Measurements from ENCODE around the gene SLC35F3.
A peak's percentile ranks its signal among the peaks of the same experiment; 100 is the strongest.
"Not testable (repeated sequence)": the region's sequence is repeated elsewhere in the genome, so short reads cannot be mapped to it uniquely, and the experiment has no call there.

Gene SLC35F3

GRCh38 chr1:234206651-234207284, 302.3 kb downstream of the SLC35F3 start:
- peak; percentile 9 for DNase-seq (ENCODE audit: low read depth)
- no peak overlapping the region for H3K4me3 ChIP-seq (ENCODE audit: low read depth, low read length)

DNA sequence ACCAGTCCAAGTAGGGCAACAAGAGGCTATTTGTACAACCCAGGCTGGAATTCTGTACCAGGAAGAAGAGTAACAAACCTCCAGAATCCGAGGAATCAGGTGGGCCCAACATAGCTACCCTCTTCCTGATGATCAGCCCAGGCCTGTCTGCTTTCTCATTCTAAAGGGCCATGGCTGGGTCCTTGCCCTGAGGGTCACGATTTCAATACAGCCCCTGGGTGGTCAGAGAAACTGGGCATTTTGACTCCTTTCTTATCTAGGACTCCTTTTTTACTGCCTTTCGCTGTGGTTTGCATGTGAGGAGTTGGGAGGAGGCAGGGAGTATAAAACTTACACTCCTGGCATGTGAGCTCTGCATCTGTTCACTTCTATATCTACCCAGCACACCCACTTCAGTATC, 303.9 kb downstream of the SLC35F3 start:
- DNase-seq (ENCODE audit: low read depth): no peak
- no peak overlapping the region for H3K4me3 ChIP-seq (ENCODE audit: low read depth, low read length)

DNA sequence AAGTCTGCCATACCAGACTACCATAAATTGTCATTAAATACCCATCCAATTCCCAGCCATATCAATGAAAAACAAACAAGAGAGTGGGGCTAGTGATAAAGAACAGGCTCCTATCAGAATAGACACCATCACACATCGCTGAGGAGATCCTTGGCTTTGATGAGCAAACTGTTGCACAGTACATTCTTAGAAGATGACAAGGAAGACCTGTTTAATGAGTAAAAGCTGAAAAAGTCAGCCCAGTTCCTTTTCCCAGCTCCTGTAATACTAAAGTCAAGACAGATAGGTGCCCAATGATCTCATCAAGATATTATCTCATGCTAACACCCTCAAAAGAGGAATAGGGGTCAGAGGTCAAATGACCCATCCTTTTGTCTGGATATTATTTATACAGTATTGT, 304.3 kb downstream of the SLC35F3 start:
- no peak overlapping the region for H3K4me3 ChIP-seq (ENCODE audit: low read depth, low read length)
- DNase-seq (ENCODE audit: low read depth): no peak

DNA sequence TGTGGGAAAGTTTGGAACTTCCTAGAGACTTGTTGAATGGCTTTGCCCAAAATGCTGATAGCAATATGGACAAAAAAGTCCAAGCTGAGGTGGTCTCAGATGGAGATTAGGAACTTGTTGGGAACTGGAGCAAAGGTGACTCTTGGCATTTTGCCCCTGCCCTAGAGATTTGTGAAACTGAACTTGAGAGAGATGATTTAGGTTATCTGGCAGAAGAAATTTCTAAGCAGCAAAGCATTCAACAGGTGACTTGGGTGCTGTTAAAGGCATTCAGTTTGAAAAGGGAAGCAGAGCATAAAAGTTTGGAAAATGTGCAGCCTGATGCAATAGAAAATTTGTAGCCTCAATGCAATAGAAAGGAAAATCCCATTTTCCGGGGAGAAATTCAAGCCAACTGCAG, 306.0 kb downstream of the SLC35F3 start:
- not testable (repeated sequence) for DNase-seq (ENCODE audit: low read depth); H3K4me3 ChIP-seq (ENCODE audit: low read depth, low read length)

DNA sequence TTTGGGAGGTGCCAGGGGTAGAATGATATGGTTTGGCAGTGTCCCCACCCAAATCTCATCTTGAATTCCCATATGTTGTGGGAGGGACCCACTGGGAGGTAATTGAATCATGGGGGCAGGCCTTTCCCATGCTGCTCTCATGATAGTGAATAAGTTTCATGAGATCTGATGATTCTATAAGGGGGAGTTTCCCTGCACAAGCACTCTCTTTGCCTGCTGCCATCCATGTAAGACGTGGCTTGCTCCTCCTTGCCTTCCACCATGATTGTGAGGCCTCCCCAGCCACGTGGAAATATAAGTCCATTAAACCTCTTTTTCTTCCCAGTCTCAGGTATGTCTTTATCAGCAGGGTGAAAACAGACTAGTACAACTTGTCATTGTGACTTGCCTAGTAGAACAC, 307.4 kb downstream of the SLC35F3 start:
- not testable (repeated sequence) for DNase-seq (ENCODE audit: low read depth); H3K4me3 ChIP-seq (ENCODE audit: low read depth, low read length)

- DNase-seq (ENCODE audit: low read depth): no peak
- H3K4me3 ChIP-seq (ENCODE audit: low read depth, low read length): no peak overlapping the region
Observed at GRCh38 chr1:234212764-234213657, 308.5 kb downstream of the SLC35F3 start.

DNA sequence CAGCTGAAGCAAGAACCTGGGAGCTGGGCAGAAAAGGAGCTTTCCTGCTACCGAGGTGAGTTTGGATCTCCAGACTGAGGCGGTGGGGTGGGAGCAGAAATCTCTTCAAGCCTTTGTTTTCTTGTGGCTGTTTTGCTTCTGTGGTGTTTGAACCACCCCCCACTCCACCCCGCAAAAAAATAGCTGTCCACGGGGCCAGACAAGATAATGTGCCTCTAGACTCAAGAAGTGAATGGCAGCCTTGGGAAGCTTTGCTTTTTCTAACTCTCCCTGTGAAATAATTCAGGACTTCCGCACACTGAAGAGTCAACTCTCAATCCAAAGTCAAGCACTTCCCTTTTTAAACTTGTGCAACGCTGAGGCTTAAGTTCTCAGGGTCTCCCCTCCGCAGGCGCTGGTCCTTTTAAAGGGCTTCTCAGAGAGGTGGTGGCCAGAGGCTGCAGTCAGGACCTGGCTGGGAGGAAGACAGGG, 309.2 kb downstream of the SLC35F3 start:
- no peak for DNase-seq (ENCODE audit: low read depth)
- no peak overlapping the region for H3K4me3 ChIP-seq (ENCODE audit: low read depth, low read length)

GRCh38 chr1:234214129-234214910, 309.8 kb downstream of the SLC35F3 start:
- DNase-seq (ENCODE audit: low read depth): no peak
- peak overlapping the region; percentile 29 for H3K4me3 ChIP-seq (ENCODE audit: low read depth, low read length)

- H3K4me3 ChIP-seq (ENCODE audit: low read depth, low read length): no peak overlapping the region
- no peak for DNase-seq (ENCODE audit: low read depth)
Observed at GRCh38 chr1:234214911-234215892, 310.7 kb downstream of the SLC35F3 start.

- no peak for DNase-seq (ENCODE audit: low read depth)
Observed at GRCh38 chr1:234216116-234216703, 311.7 kb downstream of the SLC35F3 start.

DNA sequence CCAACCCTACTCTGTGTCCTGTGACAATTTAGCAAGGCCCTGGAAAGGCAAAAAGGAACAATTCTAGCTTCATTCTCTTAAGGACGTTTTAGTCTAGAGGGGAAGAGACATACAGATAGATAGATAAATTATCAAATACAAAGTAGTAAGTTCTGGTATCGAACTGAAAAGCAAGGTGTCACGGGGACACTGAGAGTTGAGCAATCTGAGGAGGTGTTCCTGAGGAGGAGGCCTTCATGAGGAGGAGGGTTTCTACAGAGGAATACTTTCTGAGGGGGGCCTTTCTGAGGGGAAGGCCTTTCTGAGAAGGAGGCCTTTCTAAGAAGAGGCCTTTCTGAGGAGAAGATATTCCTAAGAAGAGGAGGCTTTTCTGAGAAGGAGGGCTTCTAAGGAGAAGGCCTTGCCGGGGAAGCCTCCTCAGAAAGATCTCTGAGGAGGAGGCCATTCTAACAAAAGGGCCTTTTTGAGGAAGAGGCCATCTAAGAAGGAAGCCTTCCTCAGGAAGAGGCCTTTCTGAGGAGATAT, 312.9 kb downstream of the SLC35F3 start:
- H3K4me3 ChIP-seq (ENCODE audit: low read depth, low read length): no peak overlapping the region
- no peak for DNase-seq (ENCODE audit: low read depth)

More at GRCh38 chr1:234216116-234216703, 311.7 kb downstream of the SLC35F3 start:
- no peak overlapping the region for H3K4me3 ChIP-seq (ENCODE audit: low read depth, low read length)

DNA sequence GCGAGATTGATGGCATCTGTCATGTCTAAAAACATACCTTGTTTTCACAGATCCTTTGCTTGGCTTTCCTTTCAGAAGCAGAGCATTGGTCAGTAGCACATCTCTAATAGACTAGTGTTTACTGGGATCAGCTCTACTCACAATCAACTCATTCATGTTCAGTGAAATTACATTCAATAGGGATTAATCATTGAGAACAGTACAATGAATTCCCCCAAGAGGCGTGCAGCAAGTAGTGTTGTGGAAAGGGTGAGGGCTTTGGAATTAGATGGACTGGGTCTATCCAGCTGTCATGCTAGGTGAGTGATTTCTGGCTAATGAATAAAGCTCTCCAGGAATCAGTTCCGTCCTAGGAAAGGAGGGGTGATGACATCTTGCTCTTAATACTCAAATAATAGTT, 313.6 kb downstream of the SLC35F3 start:
- no peak overlapping the region for H3K4me3 ChIP-seq (ENCODE audit: low read depth, low read length)
- DNase-seq (ENCODE audit: low read depth): no peak

- H3K4me3 ChIP-seq (ENCODE audit: low read depth, low read length): no peak overlapping the region
- DNase-seq (ENCODE audit: low read depth): no peak
Observed at GRCh38 chr1:234219711-234220110, 315.2 kb downstream of the SLC35F3 start.

DNA sequence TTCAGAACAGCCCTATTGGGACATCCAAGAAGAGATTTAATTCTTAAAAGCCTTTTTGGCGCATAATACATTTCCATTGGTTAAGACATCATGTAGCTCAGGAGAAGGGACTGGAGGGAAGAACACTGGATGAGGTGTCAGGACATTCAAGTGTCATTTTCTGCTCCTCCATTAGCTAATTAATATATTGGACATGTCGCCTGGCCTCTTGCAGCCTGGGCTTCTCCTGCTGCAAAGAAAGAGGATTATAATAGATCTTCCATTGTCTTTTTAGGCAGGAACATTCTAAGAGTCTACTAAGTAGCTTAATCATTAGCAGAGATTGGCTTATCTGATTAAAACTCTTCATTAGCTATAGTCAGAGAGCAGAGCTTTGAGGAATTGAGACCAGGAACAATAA, 317.1 kb downstream of the SLC35F3 start:
- no peak overlapping the region for H3K4me3 ChIP-seq (ENCODE audit: low read depth, low read length)
- no peak for DNase-seq (ENCODE audit: low read depth)

GRCh38 chr1:234222561-234223280, 318.2 kb downstream of the SLC35F3 start:
- no peak for DNase-seq (ENCODE audit: low read depth)
- H3K4me3 ChIP-seq (ENCODE audit: low read depth, low read length): no peak overlapping the region

DNA sequence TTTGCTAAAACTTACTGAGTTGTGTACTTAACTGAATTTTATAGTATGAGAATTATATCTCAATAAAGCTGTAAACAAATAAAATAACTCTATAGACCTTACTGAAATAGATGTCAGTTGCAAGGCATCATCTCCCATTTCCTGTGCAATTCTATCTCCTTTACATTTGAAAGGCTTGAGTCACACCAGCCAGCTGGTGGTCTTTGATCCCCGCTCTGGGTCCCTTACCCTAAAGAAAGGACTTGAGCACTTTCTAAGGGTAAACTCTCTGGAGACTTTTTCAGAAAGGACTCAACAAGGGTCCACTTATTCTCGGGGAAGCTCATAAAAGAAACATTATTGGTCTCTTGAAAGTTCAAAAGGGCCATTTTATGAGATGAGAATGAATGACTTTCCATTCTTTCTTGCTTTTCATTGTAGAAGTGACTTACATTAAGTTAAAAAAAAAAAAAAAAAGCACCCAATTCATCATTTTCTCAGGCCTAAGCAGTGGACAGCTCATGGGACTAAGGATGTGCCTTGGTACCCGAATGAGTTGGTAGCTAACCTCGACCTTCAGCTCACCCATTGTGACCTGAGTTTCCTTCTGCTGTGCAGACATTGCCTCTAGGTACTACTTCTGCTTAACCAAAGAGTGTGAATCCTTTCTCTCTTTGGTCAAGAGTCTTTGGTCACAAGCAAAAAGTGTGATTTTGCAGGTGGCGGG, 321.8 kb downstream of the SLC35F3 start:
- no peak for DNase-seq (ENCODE audit: low read depth)
- H3K4me3 ChIP-seq (ENCODE audit: low read depth, low read length): no peak overlapping the region

GRCh38 chr1:234226819-234227165, 322.3 kb downstream of the SLC35F3 start:
- DNase-seq (ENCODE audit: low read depth): no peak

More at GRCh38 chr1:234226819-234227165, 322.3 kb downstream of the SLC35F3 start:
- H3K4me3 ChIP-seq (ENCODE audit: low read depth, low read length): no peak overlapping the region

Data from skeletal muscle cell (primary cell).